ENCODE results near the gene TRAM2.

The TRAM2 gene

GRCh38 chr6:52571099-52571755, 5.6 kb downstream of the TRAM2 start:
- DNase-seq = no peak

GRCh38 chr6:52570291-52570700, 6.6 kb downstream of the TRAM2 start:
- peak in 1 of 58 donors; percentile 16 for DNase-seq

GRCh38 chr6:52568320-52568719, 8.5 kb downstream of the TRAM2 start:
- no peak for DNase-seq

GRCh38 chr6:52566853-52567279, 10.0 kb downstream of the TRAM2 start:
- no peak for DNase-seq

GRCh38 chr6:52566201-52566600, 10.7 kb downstream of the TRAM2 start:
- no peak for DNase-seq

- no peak for DNase-seq
Observed at GRCh38 chr6:52564856-52565255, 12.0 kb downstream of the TRAM2 start.

- DNase-seq = no peak
Observed at GRCh38 chr6:52562911-52563310, 13.9 kb downstream of the TRAM2 start.

GRCh38 chr6:52560462-52560861, 16.4 kb downstream of the TRAM2 start:
- no peak for DNase-seq

- DNase-seq = no peak
Observed at GRCh38 chr6:52558266-52559000, 18.4 kb downstream of the TRAM2 start.

GRCh38 chr6:52557389-52558265, 19.2 kb downstream of the TRAM2 start:
- DNase-seq = no peak

GRCh38 chr6:52555518-52556233, 21.2 kb downstream of the TRAM2 start:
- DNase-seq = no peak

GRCh38 chr6:52554684-52555280, 22.1 kb downstream of the TRAM2 start:
- no peak for DNase-seq

GRCh38 chr6:52553719-52554118, 23.1 kb downstream of the TRAM2 start:
- no peak for DNase-seq

GRCh38 chr6:52553158-52553557, 23.7 kb downstream of the TRAM2 start:
- DNase-seq = no peak

- no peak for DNase-seq
Observed at GRCh38 chr6:52552278-52552643, 24.6 kb downstream of the TRAM2 start.

GRCh38 chr6:52551483-52552277, 25.2 kb downstream of the TRAM2 start:
- DNase-seq = peak in 31 of 58 donors; percentile 3 to 59 (median 27)

- DNase-seq = no peak
Observed at GRCh38 chr6:52550870-52551269, 26.0 kb downstream of the TRAM2 start.

GRCh38 chr6:52550014-52550575, 26.8 kb downstream of the TRAM2 start:
- no peak for DNase-seq

GRCh38 chr6:52549428-52549827, 27.4 kb downstream of the TRAM2 start:
- DNase-seq = no peak

GRCh38 chr6:52548999-52549398, 27.9 kb downstream of the TRAM2 start:
- DNase-seq = no peak
